Upper lobe of right lung (tissue), 1 donor: ENCODE results near the gene HTR1B. TPM values are rescaled to one million over a fixed set of nuclear protein-coding genes. Genes with fewer than 3 reads are reported as not detected.

ENCODE experiments used
- ATAC-seq: fragments of 200-7000 bp; cut with Tn5 transposase; one replicate; pipeline ENCODE4 v1.9.1; 2020; ENCODE audit warnings: mild to moderate bottlenecking, moderate library complexity
- DNase-seq: peaks from one replicate; pipeline ENCODE4 v3.0.0-alpha.2; 2020
- H3K27ac ChIP-seq: fragments of 200-600 bp; one replicate; pipeline ENCODE4 v1.8.0; 2022
- H3K27me3 ChIP-seq: fragments of 200-600 bp; one replicate; pipeline ENCODE4 v1.8.0; 2022; ENCODE audit warnings: mild to moderate bottlenecking
- H3K36me3 ChIP-seq: fragments of 200-600 bp; one replicate; pipeline ENCODE4 v1.8.0; 2022
- H3K4me1 ChIP-seq: fragments of 200-600 bp; one replicate; pipeline ENCODE4 v1.8.0; 2022
- H3K4me3 ChIP-seq: fragments of 200-600 bp; one replicate; pipeline ENCODE4 v1.8.0; 2022; ENCODE audit warnings: mild to moderate bottlenecking
- H3K9me3 ChIP-seq: fragments of 200-600 bp; one replicate; pipeline ENCODE4 v1.8.0; 2022
- intact Hi-C: fragments of 100-400 bp; cut with DNase I; formaldehyde crosslinking; loops from one replicate; pipeline ENCODE4 v1.11.0; 2022
- total RNA-seq: library from RNA; stranded (reverse); fragmentation: NEBNext Ultra II Directional; extraction: Animal tissue kit (Norgen Biotek cat#: 25700); gene quantifications from one replicate; pipeline ENCODE4 v1.2.1, GENCODE V29; 2021
- TF ChIP-seq, protein P1 (sequence below): fragments of 200-600 bp; IDR thresholded peaks from one replicate; pipeline ENCODE4 v1.8.0; 2022; ENCODE audit warnings: antibody characterized with exemption
- donor health status: DM: no; HTN: yes; CAD: no; lungs with severe emphysema.

Gene HTR1B
- total RNA-seq, 1 donor from 2014 or later = 0.84 TPM

DNA sequence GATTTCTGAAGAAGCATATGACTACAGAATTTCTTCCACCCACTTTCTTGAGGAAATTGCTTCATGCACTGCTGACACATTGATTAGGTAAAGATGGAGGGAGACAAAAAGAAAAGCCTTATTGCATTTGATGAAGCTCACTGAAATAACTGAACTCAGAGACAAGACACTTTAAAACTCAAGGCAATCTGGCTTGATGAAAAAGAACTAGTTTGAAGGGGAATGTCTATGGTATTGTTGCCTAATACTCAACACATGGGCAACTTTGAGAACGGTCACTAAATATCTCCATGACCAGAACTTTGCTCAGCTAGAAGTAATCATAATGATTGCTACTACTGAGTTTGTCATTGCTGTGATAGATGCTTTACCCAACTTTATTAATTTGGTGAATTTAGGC lies 38.1 kb downstream of the HTR1B start:
- no peak overlapping the region for H3K27ac ChIP-seq
- ATAC-seq = no peak
- no peaks in the 10 kb centered on the region for H3K9me3 ChIP-seq
- H3K36me3 ChIP-seq = no peaks in the 10 kb centered on the region
- no peak for DNase-seq
- no peak overlapping the region for H3K4me3 ChIP-seq
- TF ChIP-seq, protein P1, sequence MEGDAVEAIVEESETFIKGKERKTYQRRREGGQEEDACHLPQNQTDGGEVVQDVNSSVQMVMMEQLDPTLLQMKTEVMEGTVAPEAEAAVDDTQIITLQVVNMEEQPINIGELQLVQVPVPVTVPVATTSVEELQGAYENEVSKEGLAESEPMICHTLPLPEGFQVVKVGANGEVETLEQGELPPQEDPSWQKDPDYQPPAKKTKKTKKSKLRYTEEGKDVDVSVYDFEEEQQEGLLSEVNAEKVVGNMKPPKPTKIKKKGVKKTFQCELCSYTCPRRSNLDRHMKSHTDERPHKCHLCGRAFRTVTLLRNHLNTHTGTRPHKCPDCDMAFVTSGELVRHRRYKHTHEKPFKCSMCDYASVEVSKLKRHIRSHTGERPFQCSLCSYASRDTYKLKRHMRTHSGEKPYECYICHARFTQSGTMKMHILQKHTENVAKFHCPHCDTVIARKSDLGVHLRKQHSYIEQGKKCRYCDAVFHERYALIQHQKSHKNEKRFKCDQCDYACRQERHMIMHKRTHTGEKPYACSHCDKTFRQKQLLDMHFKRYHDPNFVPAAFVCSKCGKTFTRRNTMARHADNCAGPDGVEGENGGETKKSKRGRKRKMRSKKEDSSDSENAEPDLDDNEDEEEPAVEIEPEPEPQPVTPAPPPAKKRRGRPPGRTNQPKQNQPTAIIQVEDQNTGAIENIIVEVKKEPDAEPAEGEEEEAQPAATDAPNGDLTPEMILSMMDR = no peak
- intact Hi-C loops = no loop called here
- no peaks in the 10 kb centered on the region for H3K4me1 ChIP-seq
- no peaks in the 10 kb centered on the region for H3K27me3 ChIP-seq

DNA sequence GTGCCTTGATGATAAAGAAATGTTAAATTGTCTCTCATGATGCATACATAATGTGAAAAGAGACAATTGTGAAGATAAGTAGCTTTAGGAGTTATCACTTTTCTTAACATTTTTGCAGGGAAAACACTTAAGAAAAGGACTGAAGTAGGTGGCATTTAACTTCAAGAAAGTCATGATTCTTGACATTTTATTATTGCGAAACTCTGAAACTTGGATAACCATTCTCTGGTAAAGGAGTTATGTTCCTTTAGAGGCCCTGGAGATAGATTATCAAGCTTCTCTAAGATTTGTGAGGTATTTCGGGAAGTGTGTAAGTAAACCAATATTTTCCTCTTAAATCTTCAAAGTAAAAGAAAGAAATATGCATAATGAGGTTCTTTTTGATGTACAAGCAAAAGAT lies 38.5 kb downstream of the HTR1B start:
- ATAC-seq (no peak), DNase-seq (no peak)
- Histone ChIP-seq H3K4me3 (no peak overlapping the region), H3K27ac (no peak overlapping the region), H3K9me3 (no peaks in the 10 kb centered on the region), H3K27me3 (no peaks in the 10 kb centered on the region), H3K4me1 (no peaks in the 10 kb centered on the region), H3K36me3 (no peaks in the 10 kb centered on the region)
- intact Hi-C loops = no loop called here
- TF ChIP-seq, protein P1 = no peak

DNA sequence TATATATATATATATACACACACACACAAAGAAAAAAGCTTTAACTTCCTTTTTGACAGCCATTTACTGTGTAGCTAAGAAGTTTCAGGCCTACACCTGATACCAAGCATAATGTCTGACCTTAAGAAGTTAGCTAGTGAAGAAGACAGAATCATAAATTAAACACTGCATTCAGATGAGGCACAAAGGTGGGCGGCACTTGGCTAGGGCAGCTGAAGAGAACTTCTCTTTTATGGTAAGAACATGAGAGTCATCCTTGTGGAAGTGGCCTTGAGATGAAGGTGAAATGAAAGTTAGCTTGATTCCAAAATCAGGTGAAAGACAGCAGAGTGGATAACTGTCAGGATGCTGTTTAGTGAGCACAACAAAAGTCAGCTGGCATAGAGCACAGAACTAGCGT lies 46.5 kb downstream of the HTR1B start:
- H3K27ac ChIP-seq = no peak overlapping the region
- TF ChIP-seq, protein P1 = no peak
- no peaks in the 10 kb centered on the region for H3K9me3 ChIP-seq
- DNase-seq (no peak), ATAC-seq (no peak)
- H3K36me3 ChIP-seq = no peaks in the 10 kb centered on the region
- intact Hi-C loops = no loop called here
- H3K4me3 ChIP-seq = no peak overlapping the region
- no peaks in the 10 kb centered on the region for H3K4me1 ChIP-seq
- H3K27me3 ChIP-seq = no peaks in the 10 kb centered on the region

DNA sequence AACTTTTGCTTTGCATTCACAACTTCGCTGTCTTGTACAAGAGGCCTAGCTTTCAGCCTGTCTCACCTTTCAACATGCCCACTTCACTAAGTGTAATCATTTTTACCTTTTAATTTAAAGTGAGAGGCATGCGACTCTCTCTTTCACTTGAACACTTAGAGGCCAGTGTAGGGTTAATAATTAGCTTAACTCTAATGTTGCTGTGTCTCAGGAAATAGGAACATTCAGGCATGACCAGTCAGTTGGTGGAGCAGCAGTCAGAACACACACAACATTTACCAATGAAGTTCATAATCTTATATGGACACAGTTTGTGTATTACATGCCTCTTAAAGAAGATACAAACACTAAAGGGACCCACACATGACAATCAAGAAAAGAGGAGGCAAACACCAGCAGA lies 47.6 kb downstream of the HTR1B start:
- DNase-seq (no peak), ATAC-seq (no peak)
- H3K36me3 ChIP-seq = no peaks in the 10 kb centered on the region
- no peaks in the 10 kb centered on the region for H3K27me3 ChIP-seq
- intact Hi-C loops = no loop called here
- H3K9me3 ChIP-seq = no peaks in the 10 kb centered on the region
- TF ChIP-seq, protein P1 = no peak
- no peak overlapping the region for H3K27ac ChIP-seq
- H3K4me3 ChIP-seq = no peak overlapping the region
- H3K4me1 ChIP-seq = no peaks in the 10 kb centered on the region

Other genes starting within 250 kb of the HTR1B start
- not detected for gene MEI4, start 189.5 kb upstream of the HTR1B start, total RNA-seq